GM18526 (cell line): ENCODE measurements around the gene ANKFY1.

Source experiments
- POLR2A ChIP-seq: IDR thresholded peaks from 3 replicates; pipeline ENCODE4 v1.6.1; 2011; ENCODE audit not compliant: insufficient read length; ENCODE audit errors: extremely low read depth

The ANKFY1 gene

GRCh38 chr17:4235372-4236279 lies 28.2 kb downstream of the ANKFY1 start:
- no peak for TF ChIP-seq POLR2A

- TF ChIP-seq POLR2A = no peak
Measured at GRCh38 chr17:4234401-4234800, 29.4 kb downstream of the ANKFY1 start.

GRCh38 chr17:4233668-4234258 lies 30.0 kb downstream of the ANKFY1 start:
- TF ChIP-seq POLR2A = no peak

GRCh38 chr17:4232168-4232813 lies 31.5 kb downstream of the ANKFY1 start:
- no peak for TF ChIP-seq POLR2A

- TF ChIP-seq POLR2A = no peak
Measured at GRCh38 chr17:4229627-4230541, 33.9 kb downstream of the ANKFY1 start.

- no peak for TF ChIP-seq POLR2A
Measured at GRCh38 chr17:4221899-4222659, 41.7 kb downstream of the ANKFY1 start.

GRCh38 chr17:4221163-4221562 lies 42.6 kb downstream of the ANKFY1 start:
- no peak for TF ChIP-seq POLR2A

- TF ChIP-seq POLR2A = no peak
Measured at GRCh38 chr17:4220655-4221054, 43.1 kb downstream of the ANKFY1 start.

GRCh38 chr17:4219241-4219640 lies 44.5 kb downstream of the ANKFY1 start:
- TF ChIP-seq POLR2A = no peak

- no peak for TF ChIP-seq POLR2A
Measured at GRCh38 chr17:4215882-4216570, 47.8 kb downstream of the ANKFY1 start.

GRCh38 chr17:4214157-4214556 lies 49.6 kb downstream of the ANKFY1 start:
- no peak for TF ChIP-seq POLR2A

- TF ChIP-seq POLR2A = no peak
Measured at GRCh38 chr17:4209611-4210010, 54.2 kb downstream of the ANKFY1 start.

- no peak for TF ChIP-seq POLR2A
Measured at GRCh38 chr17:4208238-4208637, 55.5 kb downstream of the ANKFY1 start.

- no peak for TF ChIP-seq POLR2A
Measured at GRCh38 chr17:4206962-4207361, 56.8 kb downstream of the ANKFY1 start.
